H9 (cell line): ENCODE results near the gene ZNF132. TPM values are rescaled to one million over a fixed set of nuclear protein-coding genes. Genes with fewer than 3 reads are reported as not detected.

Experiments
- DNase-seq: peaks from one replicate; pipeline ENCODE4 v3.0.0-alpha.2; 2017
- H2AFZ ChIP-seq: one replicate; pipeline ENCODE4 v1.6.1; 2013; ENCODE audit warnings: mild to moderate bottlenecking, low read length, control low read depth, moderate library complexity
- H2AK5ac ChIP-seq: 2 replicates; pipeline ENCODE4 v1.6.1; 2013; ENCODE audit warnings: low read length, control low read depth, mixed read lengths; ENCODE audit not compliant: insufficient read length
- H2BK120ac ChIP-seq: one replicate; pipeline ENCODE4 v1.6.1; 2013; ENCODE audit warnings: low read depth, mild to moderate bottlenecking, low read length, control low read depth, inconsistent platforms; ENCODE audit not compliant: poor library complexity, severe bottlenecking
- H2BK12ac ChIP-seq: 2 replicates; pipeline ENCODE4 v1.6.1; 2013; ENCODE audit warnings: low read length, control low read depth, mixed read lengths, low read depth; ENCODE audit not compliant: insufficient read length
- H2BK15ac ChIP-seq: 2 replicates; pipeline ENCODE4 v1.6.1; 2013; ENCODE audit warnings: low read depth, low read length, control low read depth
- H2BK20ac ChIP-seq: one replicate; pipeline ENCODE4 v1.6.1; 2013; ENCODE audit warnings: low read depth, mild to moderate bottlenecking, low read length, control low read depth, inconsistent platforms; ENCODE audit not compliant: poor library complexity, severe bottlenecking
- H2BK5ac ChIP-seq: 2 replicates; pipeline ENCODE4 v1.6.1; 2013; ENCODE audit warnings: low read length, control low read depth, mixed read lengths; ENCODE audit not compliant: insufficient read length
- H3K14ac ChIP-seq: 2 replicates; pipeline ENCODE4 v1.6.1; 2013; ENCODE audit warnings: low read length, control low read depth; ENCODE audit not compliant: insufficient read depth
- H3K18ac ChIP-seq: 2 replicates; pipeline ENCODE4 v1.6.1; 2013; ENCODE audit warnings: low read depth, mild to moderate bottlenecking, mixed read lengths, low read length, control low read depth; ENCODE audit not compliant: insufficient read length
- H3K23ac ChIP-seq: 2 replicates; pipeline ENCODE4 v1.6.1; 2013; ENCODE audit warnings: low read length, control low read depth, mixed read lengths, low read depth; ENCODE audit not compliant: insufficient read length
- H3K23me2 ChIP-seq: 2 replicates; pipeline ENCODE4 v1.6.1; 2013; ENCODE audit warnings: low read depth, mild to moderate bottlenecking, mixed read lengths, low read length, control low read depth; ENCODE audit not compliant: insufficient read length, poor library complexity, severe bottlenecking
- H3K27ac ChIP-seq: 2 replicates; pipeline ENCODE4 v1.5.1; 2013; ENCODE audit warnings: low read length, control low read depth, mixed read lengths, low read depth; ENCODE audit not compliant: insufficient read length
- H3K27me3 ChIP-seq: 2 replicates; pipeline ENCODE4 v1.6.1; 2013; ENCODE audit warnings: low read length, control low read depth, inconsistent platforms; ENCODE audit not compliant: insufficient read depth
- H3K4ac ChIP-seq: 2 replicates; pipeline ENCODE4 v1.6.1; 2013; ENCODE audit warnings: low read depth, mild to moderate bottlenecking, control low read depth, inconsistent platforms, low read length, moderate library complexity
- H3K4me1 ChIP-seq: 2 replicates; pipeline ENCODE4 v1.6.1; 2013; ENCODE audit warnings: low read length, control low read depth, inconsistent platforms; ENCODE audit not compliant: insufficient read depth
- H3K4me2 ChIP-seq: 2 replicates; pipeline ENCODE4 v1.6.1; 2013; ENCODE audit warnings: low read length, control low read depth, mixed read lengths; ENCODE audit not compliant: insufficient read length, insufficient read depth
- H3K56ac ChIP-seq: 2 replicates; pipeline ENCODE4 v1.6.1; 2013; ENCODE audit warnings: low read depth, mild to moderate bottlenecking, mixed read lengths, low read length, control low read depth; ENCODE audit not compliant: insufficient read length
- H3K79me1 ChIP-seq: 2 replicates; pipeline ENCODE4 v1.6.1; 2013; ENCODE audit warnings: low read depth, mild to moderate bottlenecking, moderate library complexity, low read length, control low read depth, inconsistent platforms; ENCODE audit not compliant: insufficient read depth, poor library complexity, severe bottlenecking
- H3K79me2 ChIP-seq: 2 replicates; pipeline ENCODE4 v1.6.1; 2013; ENCODE audit warnings: low read length, control low read depth, inconsistent platforms; ENCODE audit not compliant: insufficient read depth
- H3K9ac ChIP-seq: 2 replicates; pipeline ENCODE4 v1.6.1; 2013; ENCODE audit warnings: low read length, control low read depth, mixed read lengths; ENCODE audit not compliant: insufficient read length; ENCODE audit errors: extremely low read depth
- H3K9me3 ChIP-seq: one replicate; pipeline ENCODE4 v1.6.1; 2013; ENCODE audit warnings: low read depth, low read length, inconsistent platforms; ENCODE audit not compliant: control insufficient read depth
- H3T11ph ChIP-seq: one replicate; pipeline ENCODE4 v1.6.1; 2013; ENCODE audit warnings: mild to moderate bottlenecking, low read length, control low read depth, inconsistent platforms
- H4K20me1 ChIP-seq: one replicate; pipeline ENCODE4 v1.6.1; 2013; ENCODE audit not compliant: control insufficient read depth, insufficient read length, insufficient read depth
- H4K5ac ChIP-seq: 2 replicates; pipeline ENCODE4 v1.6.1; 2013; ENCODE audit warnings: low read depth, mild to moderate bottlenecking, mixed read lengths, low read length, control low read depth; ENCODE audit not compliant: insufficient read length
- H4K8ac ChIP-seq: replicated peaks from 2 replicates; pipeline ENCODE4 v1.6.1; 2013; ENCODE audit warnings: low read length, control low read depth, mixed read lengths, low read depth; ENCODE audit not compliant: insufficient read length
- H4K91ac ChIP-seq: 2 replicates; pipeline ENCODE4 v1.6.1; 2013; ENCODE audit warnings: low read depth, mild to moderate bottlenecking, moderate library complexity, mixed read lengths, low read length, control low read depth; ENCODE audit not compliant: insufficient read length
- H3K27ac Mint-ChIP-seq, 3 experiments: 2 replicates in 2 of 3; 3 replicates in 1 of 3; pipeline ENCODE4 v1.8.0; 2020 to 2021; ENCODE audit warnings: mixed read lengths in 3 of 3, mild to moderate bottlenecking in 1 of 3, moderate library complexity in 1 of 3
- H3K27me3 Mint-ChIP-seq: 2 replicates; pipeline ENCODE4 v1.8.0; 2021; ENCODE audit warnings: low read depth, mild to moderate bottlenecking, moderate library complexity, mixed read lengths
- H3K36me3 Mint-ChIP-seq, 3 experiments: 2 replicates in 2 of 3; 3 replicates in 1 of 3; pipeline ENCODE4 v1.8.0; 2020 to 2021; ENCODE audit warnings: low read depth in 3 of 3, mixed read lengths in 3 of 3; ENCODE audit not compliant: insufficient read depth in 1 of 3
- H3K4me1 Mint-ChIP-seq, 2 experiments: 2 replicates each; pipeline ENCODE4 v1.8.0; 2020; ENCODE audit warnings: mixed read lengths in 2 of 2
- H3K4me3 Mint-ChIP-seq, 2 experiments: 2 replicates in 1 of 2; 3 replicates in 1 of 2; pipeline ENCODE4 v1.8.0; 2020 to 2021; ENCODE audit warnings: mild to moderate bottlenecking in 2 of 2, mixed read lengths in 2 of 2, moderate library complexity in 1 of 2
- H3K9me3 Mint-ChIP-seq, 2 experiments: 2 replicates in 1 of 2; 3 replicates in 1 of 2; pipeline ENCODE4 v1.8.0; 2020; ENCODE audit warnings: mild to moderate bottlenecking in 2 of 2, mixed read lengths in 2 of 2, moderate library complexity in 1 of 2
- WGBS: extraction: QIAGEN DNeasy Blood & Tissue Kit; methylation state at CpG from one replicate; pipeline ENCODE4 v1.1.7; 2013; ENCODE audit warnings: missing lambda C conversion rate, low lambda C conversion rate, mixed read lengths; ENCODE audit not compliant: insufficient read length; ENCODE audit errors: extremely low coverage; 5-methylcytosine and 5-hydroxymethylcytosine counted together
- total RNA-seq: library from RNA; stranded (reverse); gene quantifications from 2 replicates; pipeline ENCODE4 v1.2.1, GENCODE V29; 2021
- TF ChIP-seq, protein P1 (sequence below): fragments of 200-600 bp; sonication (generic); conservative IDR thresholded peaks from 3 replicates; pipeline ENCODE4 v1.8.0; 2021; ENCODE audit warnings: antibody characterized with exemption, mild to moderate bottlenecking

ZNF132 gene
- total RNA-seq, 1 experiment from 2014 or later: 0.24 TPM

DNA sequence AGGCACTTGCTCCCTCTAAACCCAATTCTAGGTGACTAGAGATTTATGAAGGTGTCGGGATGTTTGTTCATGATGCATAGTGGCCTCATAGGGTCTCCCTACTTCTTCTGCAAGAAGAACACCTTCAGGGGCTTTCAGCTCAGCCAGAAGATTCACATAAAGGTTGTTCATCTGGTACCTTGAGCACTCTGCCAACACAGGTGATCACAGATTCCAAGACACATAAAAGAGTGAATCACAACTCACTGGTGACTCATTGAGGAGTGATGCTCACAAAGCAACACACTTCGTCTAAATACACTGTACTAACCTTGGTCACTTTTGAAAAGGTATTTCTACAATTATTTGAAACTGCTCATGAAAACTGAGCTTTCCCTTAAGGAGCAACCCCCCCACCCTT, 20.1 kb upstream of the ZNF132 start:
- H2BK12ac ChIP-seq: no peak overlapping the region
- H3K14ac ChIP-seq: no peak overlapping the region
- H2BK5ac ChIP-seq: no peak overlapping the region
- H3K79me2 ChIP-seq: no peaks in the 10 kb centered on the region
- DNase-seq: no peak
- no peak overlapping the region for H2AFZ ChIP-seq
- Mint-ChIP-seq H3K36me3 (peaks cover 0 to 9% (median 5%) of the 10 kb centered on the region in 3 experiments; a peak in 3 of 7 replicates), H3K27me3 (no peaks in the 10 kb centered on the region; the same call in 1 of the 2 replicates), H3K9me3 (no peaks in the 10 kb centered on the region), H3K4me1 (peaks cover 5% of the 10 kb centered on the region in 2 experiments), H3K4me3 (no peak overlapping the region), H3K27ac (no peak overlapping the region)
- H2BK120ac ChIP-seq: no peak overlapping the region
- no peaks in the 10 kb centered on the region for H4K20me1 ChIP-seq
- H3K4me1 ChIP-seq: no peaks in the 10 kb centered on the region
- H3K79me1 ChIP-seq: no peaks in the 10 kb centered on the region
- H4K5ac ChIP-seq: no peak overlapping the region
- WGBS: no CpG with 5 or more reads among the region's 2 CpGs
- no peak overlapping the region for H3K4me2 ChIP-seq
- H3K27me3 ChIP-seq: no peaks in the 10 kb centered on the region
- no peak overlapping the region for H3K18ac ChIP-seq
- H3K4ac ChIP-seq: no peak overlapping the region
- TF ChIP-seq, protein P1, sequence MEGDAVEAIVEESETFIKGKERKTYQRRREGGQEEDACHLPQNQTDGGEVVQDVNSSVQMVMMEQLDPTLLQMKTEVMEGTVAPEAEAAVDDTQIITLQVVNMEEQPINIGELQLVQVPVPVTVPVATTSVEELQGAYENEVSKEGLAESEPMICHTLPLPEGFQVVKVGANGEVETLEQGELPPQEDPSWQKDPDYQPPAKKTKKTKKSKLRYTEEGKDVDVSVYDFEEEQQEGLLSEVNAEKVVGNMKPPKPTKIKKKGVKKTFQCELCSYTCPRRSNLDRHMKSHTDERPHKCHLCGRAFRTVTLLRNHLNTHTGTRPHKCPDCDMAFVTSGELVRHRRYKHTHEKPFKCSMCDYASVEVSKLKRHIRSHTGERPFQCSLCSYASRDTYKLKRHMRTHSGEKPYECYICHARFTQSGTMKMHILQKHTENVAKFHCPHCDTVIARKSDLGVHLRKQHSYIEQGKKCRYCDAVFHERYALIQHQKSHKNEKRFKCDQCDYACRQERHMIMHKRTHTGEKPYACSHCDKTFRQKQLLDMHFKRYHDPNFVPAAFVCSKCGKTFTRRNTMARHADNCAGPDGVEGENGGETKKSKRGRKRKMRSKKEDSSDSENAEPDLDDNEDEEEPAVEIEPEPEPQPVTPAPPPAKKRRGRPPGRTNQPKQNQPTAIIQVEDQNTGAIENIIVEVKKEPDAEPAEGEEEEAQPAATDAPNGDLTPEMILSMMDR: no peak
- no peak overlapping the region for H3K23ac ChIP-seq
- no peak overlapping the region for H2BK15ac ChIP-seq
- H3K56ac ChIP-seq: no peak overlapping the region
- H3K23me2 ChIP-seq: no peaks in the 10 kb centered on the region
- no peak overlapping the region for H2BK20ac ChIP-seq
- H3K9me3 ChIP-seq: no peaks in the 10 kb centered on the region
- H3K27ac ChIP-seq: no peak overlapping the region
- no peak overlapping the region for H4K8ac ChIP-seq
- no peak overlapping the region for H2AK5ac ChIP-seq
- H3T11ph ChIP-seq: no peak overlapping the region
- H4K91ac ChIP-seq: no peak overlapping the region
- no peak overlapping the region for H3K9ac ChIP-seq
